ENCODE measurements around the gene FGF14.

The FGF14 gene

GRCh38 chr13:101700598-101700997, 701.2 kb downstream of the FGF14 start:
- DNase-seq, result no peak

- DNase-seq, result no peak
Measured at GRCh38 chr13:101698400-101698799, 703.4 kb downstream of the FGF14 start.

- no peak for DNase-seq
Measured at GRCh38 chr13:101697745-101698144, 704.1 kb downstream of the FGF14 start.

- no peak for DNase-seq
Measured at GRCh38 chr13:101695870-101696516, 705.9 kb downstream of the FGF14 start.

- no peak for DNase-seq
Measured at GRCh38 chr13:101691341-101691860, 710.4 kb downstream of the FGF14 start.

GRCh38 chr13:101690871-101691270, 711.0 kb downstream of the FGF14 start:
- no peak for DNase-seq

- DNase-seq, result no peak
Measured at GRCh38 chr13:101686003-101686402, 715.8 kb downstream of the FGF14 start.

- no peak for DNase-seq
Measured at GRCh38 chr13:101681834-101682233, 720.0 kb downstream of the FGF14 start.

GRCh38 chr13:101673360-101674105, 728.3 kb downstream of the FGF14 start:
- DNase-seq, result no peak

GRCh38 chr13:101661839-101662238, 740.0 kb downstream of the FGF14 start:
- no peak for DNase-seq
